DOHH2 (cell line): ENCODE results near the gene ZNF24.

Experiments used
- H3F3A ChIP-seq: fragments of 200-600 bp; sonication (generic), shearing (Covaris generic); 2 replicates; pipeline ENCODE4 v1.6.0; 2016; ENCODE audit warnings: antibody characterized with exemption, mild to moderate bottlenecking; ENCODE audit not compliant: control insufficient read depth, insufficient read depth
- H3K27ac ChIP-seq: fragments of 200-600 bp; sonication (generic); 2 replicates; pipeline ENCODE4 v1.5.1; 2014; ENCODE audit warnings: low read depth, mild to moderate bottlenecking, low read length, moderate library complexity
- H3K27me3 ChIP-seq: fragments of 200-600 bp; sonication (generic); 2 replicates; pipeline ENCODE4 v1.6.1; 2014; ENCODE audit warnings: mild to moderate bottlenecking, low read length, mixed read lengths; ENCODE audit not compliant: control insufficient read depth
- H3K36me3 ChIP-seq: fragments of 200-600 bp; sonication (generic); 2 replicates; pipeline ENCODE4 v1.6.1; 2014; ENCODE audit warnings: mild to moderate bottlenecking, low read length, moderate library complexity, mixed read lengths; ENCODE audit not compliant: control insufficient read depth
- H3K4me1 ChIP-seq: fragments of 200-600 bp; sonication (generic); 2 replicates; pipeline ENCODE4 v1.6.1; 2014; ENCODE audit warnings: mild to moderate bottlenecking, low read length, mixed read lengths; ENCODE audit not compliant: control insufficient read depth
- H3K4me2 ChIP-seq: fragments of 200-600 bp; sonication (generic); 2 replicates; pipeline ENCODE4 v1.6.0; 2014; ENCODE audit warnings: mild to moderate bottlenecking, low read length, moderate library complexity
- H3K4me3 ChIP-seq: fragments of 200-600 bp; sonication (generic); 2 replicates; pipeline ENCODE4 v1.5.1; 2014; ENCODE audit warnings: mild to moderate bottlenecking, low read length, mixed read lengths
- H3K79me2 ChIP-seq: fragments of 200-600 bp; sonication (generic); 2 replicates; pipeline ENCODE4 v1.6.1; 2014; ENCODE audit warnings: mild to moderate bottlenecking, low read length, mixed read lengths; ENCODE audit not compliant: control insufficient read depth
- H3K9me2 ChIP-seq: fragments of 200-600 bp; sonication (generic); replicated peaks from 2 replicates; pipeline ENCODE4 v1.6.1; 2014; ENCODE audit warnings: mild to moderate bottlenecking, low read length, mixed read lengths; ENCODE audit not compliant: control insufficient read depth
- H3K9me3 ChIP-seq: fragments of 200-600 bp; sonication (generic); 2 replicates; pipeline ENCODE4 v1.6.1; 2014; ENCODE audit warnings: antibody characterized with exemption, low read length, mixed read lengths; ENCODE audit not compliant: control insufficient read depth, insufficient read depth
- H4K20me1 ChIP-seq: fragments of 200-600 bp; sonication (generic); 2 replicates; pipeline ENCODE4 v1.6.0; 2014; ENCODE audit warnings: low read depth, mild to moderate bottlenecking, antibody characterized with exemption, low read length, moderate library complexity; ENCODE audit not compliant: control insufficient read depth, insufficient read depth
- CTCF ChIP-seq: fragments of 200-600 bp; sonication (generic); IDR thresholded peaks from one replicate; pipeline ENCODE4 v1.5.1; 2014; ENCODE audit warnings: antibody characterized with exemption, mild to moderate bottlenecking, low read depth, low read length; ENCODE audit not compliant: poor library complexity, severe bottlenecking
- EZH2phosphoT487 ChIP-seq: fragments of 200-600 bp; sonication (generic); IDR thresholded peaks from 2 replicates; pipeline ENCODE4 v1.6.1; 2017; ENCODE audit warnings: borderline replicate concordance, mild to moderate bottlenecking, antibody characterized with exemption, low read length, moderate library complexity, mixed read lengths

The ZNF24 gene

DNA sequence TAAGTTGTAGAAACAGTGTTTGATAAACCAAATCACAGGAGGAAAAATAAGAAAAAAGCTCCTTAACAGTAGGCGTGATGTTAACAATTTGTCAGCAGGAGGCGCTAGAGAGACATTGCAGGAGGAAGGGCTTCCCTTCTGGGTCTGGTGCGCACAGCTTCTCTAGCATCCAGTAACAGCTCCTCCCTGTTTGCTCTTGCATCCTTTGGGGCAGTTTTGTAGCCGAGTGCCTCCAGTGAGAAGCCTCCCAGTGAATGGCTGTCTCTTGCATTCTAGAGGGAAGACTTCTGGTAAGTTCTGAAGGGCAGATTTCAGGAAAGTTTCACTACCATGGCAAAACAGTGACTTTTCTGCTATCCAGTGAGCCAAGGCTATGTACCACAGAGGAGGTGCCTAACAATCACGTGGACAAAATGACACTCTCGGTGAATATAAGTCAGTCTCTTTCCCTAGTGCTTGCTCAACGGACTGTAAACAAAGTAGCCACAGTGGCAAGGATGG, 42.4 kb upstream of the ZNF24 start:
- Histone ChIP-seq H3K9me3 (no peaks in the 10 kb centered on the region), H3K36me3 (no peaks in the 10 kb centered on the region), H3K4me1 (peaks cover 18% of the 10 kb centered on the region), H3K9me2 (no peaks in the 10 kb centered on the region), H3K27ac (no peak overlapping the region), H3K4me2 (peak overlapping the region; percentile 45), H3K4me3 (peak overlapping the region; percentile 5; the same call in 1 of the 2 replicates), H3F3A (no peaks in the 10 kb centered on the region), H3K79me2 (no peaks in the 10 kb centered on the region), H4K20me1 (no peaks in the 10 kb centered on the region), H3K27me3 (no peaks in the 10 kb centered on the region)
- peak; percentile 73 for TF ChIP-seq CTCF
- no peak for TF ChIP-seq EZH2phosphoT487

DNA sequence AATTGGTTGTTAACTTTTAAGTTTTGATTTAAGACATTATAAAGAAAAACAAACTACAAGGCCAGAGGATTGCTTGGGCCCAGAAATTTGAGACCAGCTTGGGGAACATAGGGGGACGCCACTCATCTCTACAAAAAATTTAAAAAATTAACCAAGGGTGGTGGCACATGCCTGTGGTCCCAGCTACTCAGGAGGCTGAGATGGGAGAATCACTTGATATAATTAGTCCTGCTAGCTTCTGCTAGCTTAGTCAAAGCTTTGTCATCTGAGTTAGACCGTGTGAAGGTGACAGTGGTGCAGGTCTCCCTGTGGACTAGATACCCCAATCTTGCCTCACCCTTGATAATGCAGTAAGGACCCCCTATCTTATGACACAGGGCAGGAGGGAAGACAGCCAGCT, 38.9 kb upstream of the ZNF24 start:
- Histone ChIP-seq H3K4me1 (peaks cover 14% of the 10 kb centered on the region), H3K27me3 (no peaks in the 10 kb centered on the region), H3K9me3 (no peaks in the 10 kb centered on the region), H3K36me3 (no peaks in the 10 kb centered on the region), H3K4me2 (no peak overlapping the region), H3F3A (no peaks in the 10 kb centered on the region), H3K27ac (no peak overlapping the region), H3K9me2 (no peaks in the 10 kb centered on the region), H4K20me1 (no peaks in the 10 kb centered on the region), H3K79me2 (no peaks in the 10 kb centered on the region), H3K4me3 (no peak overlapping the region)
- TF ChIP-seq EZH2phosphoT487, result no peak
- no peak for TF ChIP-seq CTCF

DNA sequence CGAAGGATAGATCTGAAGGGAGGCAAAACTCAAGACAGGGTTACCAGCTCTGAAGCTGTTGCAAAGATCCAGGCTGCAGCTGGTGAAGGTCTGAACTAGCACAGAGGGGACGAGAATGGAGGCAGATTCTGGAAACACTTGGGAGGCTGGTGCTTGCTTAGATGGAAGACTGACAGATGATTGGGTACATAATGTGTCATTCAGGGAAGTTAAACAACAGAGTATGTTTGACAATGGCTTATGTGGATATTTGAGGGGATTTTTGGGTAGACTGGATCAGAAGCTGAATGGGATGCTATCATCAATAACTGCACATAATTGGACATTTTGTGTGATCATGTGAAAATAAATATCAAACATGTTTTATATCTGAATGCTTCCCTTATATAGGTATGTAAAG, 35.2 kb upstream of the ZNF24 start:
- H3K4me3 ChIP-seq, result no peak overlapping the region
- no peak overlapping the region for H3K27ac ChIP-seq
- H3K27me3 ChIP-seq, result peaks cover 3% of the 10 kb centered on the region; the same call in 1 of the 2 replicates
- H3K36me3 ChIP-seq, result no peaks in the 10 kb centered on the region
- H3K79me2 ChIP-seq, result no peaks in the 10 kb centered on the region
- no peak overlapping the region for H3K4me2 ChIP-seq
- peaks cover 13% of the 10 kb centered on the region for H3K4me1 ChIP-seq
- TF ChIP-seq CTCF (no peak), EZH2phosphoT487 (no peak)
- H3K9me2 ChIP-seq, result no peaks in the 10 kb centered on the region
- H3K9me3 ChIP-seq, result no peaks in the 10 kb centered on the region
- H4K20me1 ChIP-seq, result no peaks in the 10 kb centered on the region
- H3F3A ChIP-seq, result no peaks in the 10 kb centered on the region
